AG04450 (cell line): Measurements from ENCODE around the gene BRCA1. TPM values are rescaled to one million over a fixed set of nuclear protein-coding genes. Genes with fewer than 3 reads are reported as not detected.
"Not testable (repeated sequence)": the region's sequence is repeated elsewhere in the genome, so short reads cannot be mapped to it uniquely, and the experiment has no call there.

Experiments
- CTCF ChIA-PET: fragments of 300-600, 350-600 bp; formaldehyde crosslinking; extraction: SDS; loops from one replicate; lab custom pipeline; 2022; ENCODE audit warnings: antibody characterized with exemption, inconsistent platforms; lab: Charles Lee
- POLR2A ChIA-PET: fragments of 350-600 bp; formaldehyde crosslinking; extraction: SDS; loops from one replicate; lab custom pipeline; 2021; ENCODE audit warnings: antibody characterized with exemption, inconsistent platforms; lab: Yijun Ruan, JAX
- DNase-seq: peaks from one replicate; pipeline ENCODE4 v3.0.0-alpha.2; 2011; ENCODE audit warnings: low read depth, low spot score
- H3K27ac ChIP-seq: one replicate; pipeline ENCODE4 v1.5.1; 2012; ENCODE audit warnings: low read depth, low read length, control low read depth
- H3K27me3 ChIP-seq: one replicate; pipeline ENCODE4 v1.6.0; 2012; ENCODE audit warnings: low read length; ENCODE audit not compliant: control insufficient read depth, insufficient read depth
- H3K4me3 ChIP-seq: 2 replicates; pipeline ENCODE4 v1.5.1; 2011; ENCODE audit warnings: mild to moderate bottlenecking, low read depth, low read length, control low read depth
- H3K9me3 ChIP-seq: 2 replicates; pipeline ENCODE4 v1.5.1; 2012; ENCODE audit warnings: low read length; ENCODE audit not compliant: control insufficient read depth, insufficient read depth
- polyA plus RNA-seq: library from polyadenylated mRNA; depleted of rRNA; stranded (reverse); fragments of >200 nt; gene quantifications from 2 replicates; pipeline ENCODE4 v1.2.3, GENCODE V29; 2011
- TF ChIP-seq, protein P1 (sequence below): IDR thresholded peaks from 2 replicates; pipeline ENCODE4 v1.5.1; 2011; ENCODE audit warnings: low read depth, low read length, control low read depth, inconsistent platforms

Gene BRCA1
- polyA plus RNA-seq, 1 experiment: 8.1 TPM

DNA sequence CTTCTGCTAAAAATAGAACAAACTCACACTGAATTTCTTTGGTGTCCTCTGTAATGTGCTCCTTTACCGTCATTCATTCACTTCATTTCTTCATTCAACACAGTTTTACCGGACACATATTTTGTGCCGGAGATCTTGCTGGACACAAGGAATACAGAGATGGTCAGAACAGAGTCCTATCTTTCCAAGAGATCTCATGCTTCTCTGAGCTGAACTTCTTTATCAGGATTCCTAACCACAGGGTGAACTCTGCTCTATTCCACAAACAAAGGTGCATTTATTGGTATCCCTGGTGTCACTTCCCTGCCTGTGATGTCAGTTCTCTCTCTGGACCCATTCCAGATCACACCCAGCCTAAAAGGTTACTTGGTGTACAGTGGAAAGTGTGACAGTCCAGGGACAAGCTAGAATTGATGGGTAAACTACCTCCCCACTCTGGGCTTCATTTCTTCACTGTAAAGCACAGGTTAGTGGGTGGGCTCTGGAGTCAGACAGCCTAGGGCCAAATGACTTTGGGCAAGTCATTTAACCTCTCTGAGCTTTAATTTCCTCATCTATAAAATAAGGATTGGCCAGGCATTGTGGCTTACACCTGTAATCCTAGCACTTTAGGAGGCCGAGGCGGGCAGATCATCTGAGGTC, 114.4 kb downstream of the BRCA1 start:
- H3K27me3 ChIP-seq: no peaks in the 10 kb centered on the region
- ChIA-PET CTCF (interaction anchor here (1.0 kb wide), 1 partner anchor 13 kb away, joined by 3 read pairs; no protein-coding TSS in a partner anchor), POLR2A (no interaction called here)
- H3K9me3 ChIP-seq: no peaks in the 10 kb centered on the region
- TF ChIP-seq, protein P1, sequence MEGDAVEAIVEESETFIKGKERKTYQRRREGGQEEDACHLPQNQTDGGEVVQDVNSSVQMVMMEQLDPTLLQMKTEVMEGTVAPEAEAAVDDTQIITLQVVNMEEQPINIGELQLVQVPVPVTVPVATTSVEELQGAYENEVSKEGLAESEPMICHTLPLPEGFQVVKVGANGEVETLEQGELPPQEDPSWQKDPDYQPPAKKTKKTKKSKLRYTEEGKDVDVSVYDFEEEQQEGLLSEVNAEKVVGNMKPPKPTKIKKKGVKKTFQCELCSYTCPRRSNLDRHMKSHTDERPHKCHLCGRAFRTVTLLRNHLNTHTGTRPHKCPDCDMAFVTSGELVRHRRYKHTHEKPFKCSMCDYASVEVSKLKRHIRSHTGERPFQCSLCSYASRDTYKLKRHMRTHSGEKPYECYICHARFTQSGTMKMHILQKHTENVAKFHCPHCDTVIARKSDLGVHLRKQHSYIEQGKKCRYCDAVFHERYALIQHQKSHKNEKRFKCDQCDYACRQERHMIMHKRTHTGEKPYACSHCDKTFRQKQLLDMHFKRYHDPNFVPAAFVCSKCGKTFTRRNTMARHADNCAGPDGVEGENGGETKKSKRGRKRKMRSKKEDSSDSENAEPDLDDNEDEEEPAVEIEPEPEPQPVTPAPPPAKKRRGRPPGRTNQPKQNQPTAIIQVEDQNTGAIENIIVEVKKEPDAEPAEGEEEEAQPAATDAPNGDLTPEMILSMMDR: no peak
- DNase-seq: no peak
- H3K27ac ChIP-seq: no peak overlapping the region
- no peak overlapping the region for H3K4me3 ChIP-seq

DNA sequence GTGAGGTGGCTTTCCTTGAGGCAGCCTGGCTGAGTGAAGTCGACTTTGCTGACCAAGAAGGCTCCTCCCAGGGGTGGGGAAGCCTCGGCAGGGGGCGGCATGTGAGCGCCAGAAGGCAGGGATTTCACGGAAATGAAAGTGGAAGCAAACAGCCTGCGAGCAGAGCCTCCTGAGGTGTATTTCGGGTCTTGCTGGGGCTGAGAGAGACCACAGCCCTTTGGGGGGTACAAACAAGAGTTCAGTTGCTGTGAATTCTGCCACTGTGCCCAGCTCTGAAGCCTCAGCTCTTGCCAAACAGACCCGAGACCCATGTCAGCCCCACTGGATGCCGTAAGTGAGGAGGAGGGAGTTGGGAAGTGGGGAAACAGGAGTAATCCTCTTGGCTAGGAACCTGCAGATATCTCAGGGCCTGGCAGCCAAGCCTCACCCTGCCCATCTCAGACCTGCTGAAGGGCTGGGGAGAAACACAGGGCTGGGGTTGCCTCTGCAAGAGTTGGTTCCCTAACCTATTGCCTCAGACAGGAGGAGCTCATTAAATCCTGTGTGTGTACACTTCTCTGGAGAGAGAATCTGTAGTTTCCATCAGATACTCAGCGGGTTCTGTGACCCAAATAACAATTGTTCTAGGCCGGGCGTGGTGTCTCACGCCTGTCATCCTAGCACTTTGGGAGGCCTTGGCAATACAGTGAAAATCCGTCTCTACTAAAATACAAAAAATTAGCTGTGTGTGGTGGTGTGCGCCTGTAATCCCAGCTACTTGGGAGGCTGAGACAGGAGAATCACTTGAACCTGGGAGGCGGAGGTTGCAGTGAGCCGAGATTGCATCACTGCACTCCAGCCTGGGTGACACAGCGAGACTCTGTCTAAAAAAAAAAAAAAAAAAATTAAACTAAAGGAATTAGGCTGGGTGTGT, 118.3 kb downstream of the BRCA1 start, which contains the start of gene IFI35:
TSS of gene IFI35 (plus strand) at position 146 of the 913 bp plus-strand sequence. CDS start at position 310, 164 bp downstream.
- ChIA-PET POLR2A (interaction anchor here (0.6 to 2.0 kb wide), 6 partner anchors 9 to 595 kb away, joined by 3 to 22 read pairs (median 6); partner anchors contain the start of genes RPL27 and VAT1), CTCF (interaction anchor here (0.5 to 2.0 kb wide), 3 partner anchors 9 to 264 kb away, joined by 4 to 12 read pairs (median 5); partner anchors contain the start of gene RPL27)
- TF ChIP-seq, protein P1: peak; percentile 31
- Histone ChIP-seq H3K27ac (peak within 1 kb of the TSS; percentile 94), H3K4me3 (peak within 1 kb of the TSS; percentile 89), H3K9me3 (no peaks in the 10 kb centered on the region), H3K27me3 (no peaks in the 10 kb centered on the region)
- DNase-seq: peak; percentile 52

DNA sequence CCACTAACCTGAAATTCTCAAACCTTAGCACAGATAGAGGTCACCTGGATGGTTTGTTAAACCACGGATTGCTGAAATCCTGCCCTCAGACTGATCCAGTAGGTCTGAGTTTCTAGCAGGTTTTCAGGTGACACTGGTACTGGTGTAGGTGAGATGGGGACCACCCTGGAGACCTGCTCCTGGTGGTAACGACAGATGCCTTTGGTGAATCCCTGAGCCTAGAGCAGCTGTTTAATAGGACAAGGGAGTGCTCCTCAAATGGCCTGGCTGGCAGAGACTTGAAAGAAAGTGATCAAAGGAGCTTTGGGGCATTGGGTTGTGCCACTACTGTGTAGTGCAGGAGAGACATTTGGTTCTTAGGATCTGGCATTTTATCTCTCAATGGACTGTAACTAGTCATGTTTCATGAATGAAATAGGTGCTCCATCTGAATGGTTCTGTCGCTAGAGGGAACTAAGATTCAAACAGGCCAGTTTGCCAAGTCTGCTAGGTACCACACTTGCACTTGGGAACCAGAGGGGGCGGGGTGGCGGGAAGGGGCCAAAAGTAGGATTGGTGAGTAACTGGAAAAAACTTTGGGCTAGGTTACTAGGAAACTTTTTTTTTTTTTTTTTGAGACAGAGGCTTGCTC, 121.5 kb downstream of the BRCA1 start:
- ChIA-PET POLR2A (interaction anchor here (0.6 to 0.7 kb wide), 2 partner anchors 12 to 395 kb away, joined by 3 to 6 read pairs; no protein-coding TSS in a partner anchor), CTCF (no interaction called here)
- DNase-seq: no peak
- TF ChIP-seq, protein P1: no peak
- Histone ChIP-seq H3K27ac (peak overlapping the region; percentile 21), H3K27me3 (no peaks in the 10 kb centered on the region), H3K9me3 (peaks cover 1% of the 10 kb centered on the region; the same call in 1 of the 2 replicates), H3K4me3 (no peak overlapping the region)

DNA sequence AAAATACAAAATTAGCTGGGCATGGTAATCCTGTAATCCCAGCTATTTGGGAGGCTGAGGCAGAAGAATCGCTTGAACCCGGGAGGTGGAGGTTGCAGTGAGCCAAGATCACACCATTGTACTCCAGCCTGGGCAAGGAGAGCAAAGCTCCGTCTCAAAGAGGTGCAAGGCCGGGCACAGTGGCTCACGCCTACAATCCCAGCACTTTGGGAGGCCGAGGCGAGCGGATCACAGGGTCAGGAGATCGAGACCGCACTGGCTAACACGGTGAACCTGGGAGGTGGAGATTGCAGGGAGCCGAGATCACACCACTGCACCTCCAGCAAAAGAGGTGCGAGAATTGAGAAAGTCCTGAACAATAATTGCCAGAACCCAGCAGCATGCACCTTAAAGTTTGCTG, 124.3 kb downstream of the BRCA1 start:
- DNase-seq, H3K9me3 ChIP-seq, H3K4me3 ChIP-seq, POLR2A ChIA-PET, CTCF ChIA-PET, H3K27ac ChIP-seq, H3K27me3 ChIP-seq: not testable (repeated sequence)

DNA sequence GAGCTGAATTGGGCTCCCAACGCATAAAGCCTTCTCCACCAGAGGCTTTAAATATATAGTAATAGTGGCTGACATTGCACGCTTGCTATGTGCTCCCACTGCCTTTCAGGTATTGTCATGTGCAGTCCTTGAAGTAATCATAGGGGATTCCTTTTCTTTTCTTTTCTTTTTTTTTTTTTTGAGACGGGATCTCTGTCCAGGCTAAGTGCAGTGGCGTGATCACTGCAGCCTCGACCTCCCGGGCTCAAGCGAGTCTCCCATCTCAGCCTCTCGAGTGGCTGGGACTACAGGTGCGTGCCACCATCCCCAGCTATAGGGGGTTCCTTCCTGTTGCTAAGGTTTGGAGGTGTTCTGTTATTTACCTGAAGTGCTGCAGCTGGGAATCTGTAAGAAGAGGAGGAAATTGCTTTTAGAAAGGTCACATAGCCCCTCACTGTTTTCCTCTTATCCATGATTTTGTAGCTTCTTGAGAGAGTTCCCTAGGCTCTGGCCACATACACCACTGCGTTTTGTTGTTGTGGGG, 126.1 kb downstream of the BRCA1 start:
- TF ChIP-seq, protein P1: no peak
- Histone ChIP-seq H3K27me3 (no peaks in the 10 kb centered on the region), H3K27ac (peak overlapping the region; percentile 93), H3K4me3 (peak overlapping the region; percentile 71), H3K9me3 (peaks cover 5% of the 10 kb centered on the region; the same call in 1 of the 2 replicates)
- no peak for DNase-seq
- CTCF ChIA-PET: interaction anchor here (1.3 kb wide), 1 partner anchor 173 kb away, joined by 3 read pairs; no protein-coding TSS in a partner anchor
- POLR2A ChIA-PET: interaction anchor here (0.6 to 2.0 kb wide), 12 partner anchors 8 to 400 kb away, joined by 3 to 22 read pairs (median 4); partner anchors contain the start of genes ARL4D, BECN1, IFI35 and TMEM106A
